ENCODE results near the gene GSG1L. TPM values are rescaled to one million over a fixed set of nuclear protein-coding genes. Genes with fewer than 3 reads are reported as not detected.

GSG1L gene
- total RNA-seq, 1 donor from 2014 or later, result not detected

GRCh38 chr16:27798241-27798640, 265.3 kb downstream of the GSG1L start:
- no peak for DNase-seq (ENCODE audit: low spot score)

- no peak for DNase-seq (ENCODE audit: low spot score)
Measured at GRCh38 chr16:27795992-27796614, 267.4 kb downstream of the GSG1L start.

- DNase-seq (ENCODE audit: low spot score), result no peak
Measured at GRCh38 chr16:27793249-27793622, 270.3 kb downstream of the GSG1L start.

- DNase-seq (ENCODE audit: low spot score), result no peak
Measured at GRCh38 chr16:27792486-27793248, 270.8 kb downstream of the GSG1L start.

- no peak for DNase-seq (ENCODE audit: low spot score)
Measured at GRCh38 chr16:27791404-27791719, 272.2 kb downstream of the GSG1L start.

- DNase-seq (ENCODE audit: low spot score), result no peak
Measured at GRCh38 chr16:27790546-27791403, 272.7 kb downstream of the GSG1L start.

GRCh38 chr16:27789595-27790241, 273.8 kb downstream of the GSG1L start:
- no peak for DNase-seq (ENCODE audit: low spot score)

GRCh38 chr16:27789150-27789549, 274.4 kb downstream of the GSG1L start:
- DNase-seq (ENCODE audit: low spot score), result no peak

GRCh38 chr16:27787665-27788064, 275.8 kb downstream of the GSG1L start:
- DNase-seq (ENCODE audit: low spot score), result no peak

- no peak for DNase-seq (ENCODE audit: low spot score)
Measured at GRCh38 chr16:27786923-27787625, 276.4 kb downstream of the GSG1L start.

- no peak for DNase-seq (ENCODE audit: low spot score)
Measured at GRCh38 chr16:27786221-27786922, 277.1 kb downstream of the GSG1L start.

GRCh38 chr16:27785307-27785678, 278.2 kb downstream of the GSG1L start:
- DNase-seq (ENCODE audit: low spot score), result no peak

- DNase-seq (ENCODE audit: low spot score), result no peak
Measured at GRCh38 chr16:27784351-27785306, 278.9 kb downstream of the GSG1L start.

GRCh38 chr16:27781981-27782880, 281.3 kb downstream of the GSG1L start:
- no peak for DNase-seq (ENCODE audit: low spot score)

GRCh38 chr16:27781195-27781524, 282.4 kb downstream of the GSG1L start:
- DNase-seq (ENCODE audit: low spot score), result no peak

GRCh38 chr16:27780468-27781194, 282.9 kb downstream of the GSG1L start:
- no peak for DNase-seq (ENCODE audit: low spot score)

- DNase-seq (ENCODE audit: low spot score), result no peak
Measured at GRCh38 chr16:27779641-27780164, 283.8 kb downstream of the GSG1L start.

Data from mesenteric fat pad (tissue), 1 donor.